ENCODE measurements around the gene IMMP2L. TPM values are rescaled to one million over a fixed set of nuclear protein-coding genes. Genes with fewer than 3 reads are reported as not detected.

Gene IMMP2L
- polyA plus RNA-seq, 1 donor (not counting 4 experiments of a cell fraction or from before 2014, with no cell fraction given) = 14.1 TPM

- Histone ChIP-seq H3K9ac (ENCODE audit: control insufficient read depth, extremely low read depth, insufficient read depth, low read length) (no peak overlapping the region), H3K4me2 (ENCODE audit: control insufficient read depth, extremely low read depth, insufficient read depth, low read depth, low read length) (no peak overlapping the region), H3K79me2 (ENCODE audit: control insufficient read depth, insufficient read depth, low read length) (no peaks in the 10 kb centered on the region), H4K20me1 (ENCODE audit: control insufficient read depth, extremely low read depth, insufficient read depth, low read length) (no peaks in the 10 kb centered on the region), H3K27ac (ENCODE audit: control insufficient read depth, insufficient read depth, low read length) (no peak overlapping the region), H3K9me3 (ENCODE audit: control insufficient read depth, low read depth, low read length) (no peaks in the 10 kb centered on the region), H2AFZ (ENCODE audit: control insufficient read depth, low read length) (no peak overlapping the region), H3K4me3 (ENCODE audit: control insufficient read depth in 2 of 3, extremely low read depth in 1 of 3, insufficient read depth in 2 of 3, low read depth in 1 of 3, low read length in 3 of 3) (no peak overlapping the region), H3K36me3 (ENCODE audit: control insufficient read depth in 2 of 2, extremely low read depth in 1 of 2, insufficient read depth in 2 of 2, low read length in 2 of 2) (no peaks in the 10 kb centered on the region), H3K27me3 (ENCODE audit: control insufficient read depth, extremely low read depth, insufficient read depth, low read length) (no peaks in the 10 kb centered on the region), H3K9me1 (ENCODE audit: control insufficient read depth, extremely low read depth, insufficient read depth, low read length) (no peaks in the 10 kb centered on the region), H3K4me1 (ENCODE audit: control insufficient read depth, extremely low read depth, insufficient read depth, low read length) (peaks cover 4% of the 10 kb centered on the region)
- DNase-seq (ENCODE audit: low read depth, low spot score) (no peak), FAIRE-seq (no peak)
- TF ChIP-seq EZH2 (IDR thresholded peaks at IDR 0.05; ENCODE audit: low read length) = no peak
- TF ChIP-seq CTCF (optimal IDR thresholded peaks at IDR 0.05 in 1 of 3, IDR thresholded peaks at IDR 0.05 in 1 of 3, conservative IDR thresholded peaks at IDR 0.05 in 1 of 3; ENCODE audit: extremely low read depth in 1 of 3, insufficient read depth in 2 of 3, low read length in 3 of 3) = no peak
- dilution Hi-C loops (cut with MboI; ENCODE audit: extremely low pct_ligation_motif_present, low sequenced_read_pairs) = no loop called here
These were observed 40.6 kb downstream of the IMMP2L start for GRCh38 chr7:111521660-111522059.

- Histone ChIP-seq H2AFZ (ENCODE audit: control insufficient read depth, low read length) (no peak overlapping the region), H4K20me1 (ENCODE audit: control insufficient read depth, extremely low read depth, insufficient read depth, low read length) (no peaks in the 10 kb centered on the region), H3K4me2 (ENCODE audit: control insufficient read depth, extremely low read depth, insufficient read depth, low read depth, low read length) (no peak overlapping the region), H3K9me3 (ENCODE audit: control insufficient read depth, low read depth, low read length) (no peaks in the 10 kb centered on the region), H3K4me1 (ENCODE audit: control insufficient read depth, extremely low read depth, insufficient read depth, low read length) (peaks cover 7% of the 10 kb centered on the region), H3K27ac (ENCODE audit: control insufficient read depth, insufficient read depth, low read length) (no peak overlapping the region), H3K9me1 (ENCODE audit: control insufficient read depth, extremely low read depth, insufficient read depth, low read length) (no peaks in the 10 kb centered on the region), H3K79me2 (ENCODE audit: control insufficient read depth, insufficient read depth, low read length) (no peaks in the 10 kb centered on the region), H3K9ac (ENCODE audit: control insufficient read depth, extremely low read depth, insufficient read depth, low read length) (no peak overlapping the region), H3K36me3 (ENCODE audit: control insufficient read depth in 2 of 2, extremely low read depth in 1 of 2, insufficient read depth in 2 of 2, low read length in 2 of 2) (no peaks in the 10 kb centered on the region), H3K27me3 (ENCODE audit: control insufficient read depth, extremely low read depth, insufficient read depth, low read length) (no peaks in the 10 kb centered on the region), H3K4me3 (ENCODE audit: control insufficient read depth in 2 of 3, extremely low read depth in 1 of 3, insufficient read depth in 2 of 3, low read depth in 1 of 3, low read length in 3 of 3) (no peak overlapping the region)
- FAIRE-seq (no peak), DNase-seq (ENCODE audit: low read depth, low spot score) (no peak)
- TF ChIP-seq CTCF (optimal IDR thresholded peaks at IDR 0.05 in 1 of 3, IDR thresholded peaks at IDR 0.05 in 1 of 3, conservative IDR thresholded peaks at IDR 0.05 in 1 of 3; ENCODE audit: extremely low read depth in 1 of 3, insufficient read depth in 2 of 3, low read length in 3 of 3) (no peak), EZH2 (IDR thresholded peaks at IDR 0.05; ENCODE audit: low read length) (no peak)
- dilution Hi-C loops (cut with MboI; ENCODE audit: extremely low pct_ligation_motif_present, low sequenced_read_pairs) = no loop called here
These were observed 44.0 kb downstream of the IMMP2L start for GRCh38 chr7:111518264-111518663.

Data from keratinocyte (primary cell).